Transverse colon (tissue), 3 donors: Measurements from ENCODE around the gene PRTFDC1.

Source experiments
- CTCF ChIP-seq, 5 experiments: fragments of 200-600 bp in 3 of 5; fragments of 450-650 bp in 2 of 5; sonication (generic) in 3 of 5; IDR thresholded peaks; 1 replicate in 2 of 5; 2 replicates in 3 of 5; pipeline ENCODE4 v1.5.1; 2016 to 2017; ENCODE audit warnings: antibody characterized with exemption in 5 of 5, inconsistent platforms in 3 of 5, mild to moderate bottlenecking in 2 of 5, moderate library complexity in 1 of 5
- POLR2A ChIP-seq: fragments of 450-650 bp; IDR thresholded peaks from one replicate; pipeline ENCODE4 v1.6.1; 2016; ENCODE audit warnings: antibody characterized with exemption, mild to moderate bottlenecking, moderate library complexity

- TF ChIP-seq CTCF (IDR thresholded peaks at IDR 0.05) (no peak), POLR2A (no peak)
Measured at GRCh38 chr10:24931236-24931635, 21.2 kb downstream of the PRTFDC1 start.
